ENCODE results near the gene IGFL2. TPM values are rescaled to one million over a fixed set of nuclear protein-coding genes. Genes with fewer than 3 reads are reported as not detected.
"Not testable (repeated sequence)": the region's sequence is repeated elsewhere in the genome, so short reads cannot be mapped to it uniquely, and the experiment has no call there.

The IGFL2 gene
- total RNA-seq, 1 experiment from 2014 or later = 64.7 TPM

DNA sequence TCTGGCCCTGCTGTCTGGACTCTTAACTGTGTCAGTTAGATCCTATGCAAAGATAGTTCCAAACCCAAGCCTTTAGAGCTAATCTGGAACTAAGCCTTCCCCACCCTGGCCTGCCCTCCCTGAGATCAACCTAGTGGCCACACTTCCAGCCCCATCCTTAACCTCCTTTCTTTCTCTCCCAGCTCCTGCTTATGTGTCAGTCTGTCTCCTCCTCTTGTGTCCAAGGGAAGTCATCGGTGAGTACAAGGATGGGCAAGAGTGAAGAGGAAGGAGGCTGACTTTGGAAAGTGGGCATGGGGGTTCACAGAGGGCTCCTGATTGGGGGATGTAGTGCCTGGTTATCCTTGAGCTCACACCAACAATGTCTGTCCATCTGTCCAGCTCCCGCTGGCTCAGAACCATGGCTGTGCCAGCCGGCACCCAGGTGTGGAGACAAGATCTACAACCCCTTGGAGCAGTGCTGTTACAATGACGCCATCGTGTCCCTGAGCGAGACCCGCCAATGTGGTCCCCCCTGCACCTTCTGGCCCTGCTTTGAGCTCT is 12.3 kb downstream of the IGFL2 start:
- TF ChIP-seq, protein P1, sequence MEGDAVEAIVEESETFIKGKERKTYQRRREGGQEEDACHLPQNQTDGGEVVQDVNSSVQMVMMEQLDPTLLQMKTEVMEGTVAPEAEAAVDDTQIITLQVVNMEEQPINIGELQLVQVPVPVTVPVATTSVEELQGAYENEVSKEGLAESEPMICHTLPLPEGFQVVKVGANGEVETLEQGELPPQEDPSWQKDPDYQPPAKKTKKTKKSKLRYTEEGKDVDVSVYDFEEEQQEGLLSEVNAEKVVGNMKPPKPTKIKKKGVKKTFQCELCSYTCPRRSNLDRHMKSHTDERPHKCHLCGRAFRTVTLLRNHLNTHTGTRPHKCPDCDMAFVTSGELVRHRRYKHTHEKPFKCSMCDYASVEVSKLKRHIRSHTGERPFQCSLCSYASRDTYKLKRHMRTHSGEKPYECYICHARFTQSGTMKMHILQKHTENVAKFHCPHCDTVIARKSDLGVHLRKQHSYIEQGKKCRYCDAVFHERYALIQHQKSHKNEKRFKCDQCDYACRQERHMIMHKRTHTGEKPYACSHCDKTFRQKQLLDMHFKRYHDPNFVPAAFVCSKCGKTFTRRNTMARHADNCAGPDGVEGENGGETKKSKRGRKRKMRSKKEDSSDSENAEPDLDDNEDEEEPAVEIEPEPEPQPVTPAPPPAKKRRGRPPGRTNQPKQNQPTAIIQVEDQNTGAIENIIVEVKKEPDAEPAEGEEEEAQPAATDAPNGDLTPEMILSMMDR (IDR thresholded peaks at IDR 0.05; ENCODE audit: insufficient read depth in 1 of 2, low read depth in 1 of 2, low read length in 1 of 2, severe bottlenecking in 1 of 2, unreplicated experiment in 1 of 2) = no peak
- no TSS peak for BruUV-seq (replicated peaks)
- CTCF ChIA-PET = interaction anchor here (0.5 to 0.7 kb wide), 4 partner anchors 11 to 164 kb away, joined by 3 read pairs; no protein-coding TSS in a partner anchor
- H3K4me3 ChIP-seq (ENCODE audit: low read depth, low read length) = no peak overlapping the region
- POLR2A ChIA-PET = no interaction called here
- no peaks in the 10 kb centered on the region for H3K27me3 ChIP-seq (replicated peaks; ENCODE audit: control insufficient read depth, insufficient read depth, low read length)
- Mint-ChIP-seq H3K4me1 (ENCODE audit: low read depth, unreplicated experiment) (peaks cover 23% of the 10 kb centered on the region), H3K27me3 (ENCODE audit: insufficient read depth, unreplicated experiment) (no peaks in the 10 kb centered on the region), H3K36me3 (ENCODE audit: insufficient read depth, unreplicated experiment) (peaks cover 33% of the 10 kb centered on the region), H3K27ac (ENCODE audit: unreplicated experiment) (peak overlapping the region; percentile 42), H3K9me3 (ENCODE audit: unreplicated experiment) (peaks cover 45% of the 10 kb centered on the region), H3K4me3 (ENCODE audit: unreplicated experiment) (peak overlapping the region; percentile 23)
- DNase-seq = no peak
- H3K9me3 ChIP-seq = peaks cover 22% of the 10 kb centered on the region
- peaks cover 18% of the 10 kb centered on the region for H3K4me1 ChIP-seq
- intact Hi-C loops (cut with micrococcal nuclease; ENCODE audit: unreplicated experiment) = no loop called here
- H3K36me3 ChIP-seq (ENCODE audit: control insufficient read depth, insufficient read depth, low read length) = no peaks in the 10 kb centered on the region

DNA sequence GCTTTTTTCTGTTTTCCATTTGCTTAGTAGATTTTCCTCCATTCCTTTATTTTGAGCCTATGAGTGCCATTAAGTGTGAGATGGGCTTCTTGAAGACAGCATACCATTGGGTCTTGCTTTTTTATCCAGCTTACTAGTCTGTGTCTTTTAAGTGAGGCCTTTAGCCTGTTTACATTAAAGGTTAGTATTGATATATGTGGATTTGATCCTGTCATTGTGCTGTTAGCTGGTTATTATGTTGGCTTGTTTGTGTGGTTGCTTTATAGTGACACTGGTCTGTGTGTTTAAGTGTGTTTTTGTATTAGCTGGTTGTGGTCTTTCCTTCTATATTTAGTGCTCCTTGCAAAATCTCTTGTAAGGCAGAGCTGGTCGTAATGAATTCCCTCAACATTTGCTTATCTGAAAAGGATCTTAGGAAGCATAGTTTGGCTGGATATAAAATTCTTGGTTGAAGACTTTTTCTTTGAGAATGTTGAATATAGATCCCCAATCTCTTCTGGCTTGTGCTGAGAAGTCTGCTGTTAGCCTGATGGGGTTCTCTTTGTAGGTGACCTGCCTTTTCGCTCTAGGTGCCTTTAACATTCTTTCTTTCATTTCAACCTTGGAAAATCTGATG is 13.7 kb downstream of the IGFL2 start:
- POLR2A ChIA-PET; intact Hi-C loops (cut with micrococcal nuclease; ENCODE audit: unreplicated experiment); H3K4me3 Mint-ChIP-seq (ENCODE audit: unreplicated experiment); H3K4me3 ChIP-seq (ENCODE audit: low read depth, low read length); H3K27me3 Mint-ChIP-seq (ENCODE audit: insufficient read depth, unreplicated experiment); H3K36me3 ChIP-seq (ENCODE audit: control insufficient read depth, insufficient read depth, low read length); H3K27ac Mint-ChIP-seq (ENCODE audit: unreplicated experiment); BruUV-seq (replicated peaks); H3K27me3 ChIP-seq (replicated peaks; ENCODE audit: control insufficient read depth, insufficient read depth, low read length); DNase-seq: not testable (repeated sequence)
- Histone ChIP-seq H3K9me3 (peaks cover 22% of the 10 kb centered on the region), H3K4me1 (peaks cover 14% of the 10 kb centered on the region)
- CTCF ChIA-PET = interaction anchor here (0.5 kb wide), 1 partner anchor 229 kb away, joined by 4 read pairs; no protein-coding TSS in a partner anchor
- peaks cover 36% of the 10 kb centered on the region for H3K36me3 Mint-ChIP-seq (ENCODE audit: insufficient read depth, unreplicated experiment)
- H3K4me1 Mint-ChIP-seq (ENCODE audit: low read depth, unreplicated experiment) = peaks cover 23% of the 10 kb centered on the region
- peaks cover 49% of the 10 kb centered on the region for H3K9me3 Mint-ChIP-seq (ENCODE audit: unreplicated experiment)

DNA sequence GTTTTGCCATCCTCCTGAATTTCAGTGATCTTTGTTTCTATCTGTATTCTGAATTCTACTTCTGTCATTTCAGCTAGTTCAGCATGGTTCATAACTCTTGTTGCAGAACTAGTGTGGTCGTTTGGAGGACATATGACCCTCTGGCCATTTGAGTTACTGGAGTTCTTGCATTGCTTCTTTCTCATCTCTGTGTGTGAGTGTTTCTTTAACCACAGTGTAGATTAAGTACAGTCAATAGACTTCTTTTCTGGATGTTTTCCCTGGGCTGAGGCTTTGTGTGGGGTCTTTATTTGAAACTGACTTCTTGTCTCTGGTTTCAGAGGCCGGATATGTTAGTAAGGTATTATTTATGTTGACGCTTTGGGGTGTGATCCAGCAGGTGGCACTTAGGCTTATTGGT is 14.7 kb downstream of the IGFL2 start:
- Mint-ChIP-seq H3K27ac (ENCODE audit: unreplicated experiment) (no peak overlapping the region), H3K27me3 (ENCODE audit: insufficient read depth, unreplicated experiment) (no peaks in the 10 kb centered on the region), H3K4me1 (ENCODE audit: low read depth, unreplicated experiment) (peaks cover 23% of the 10 kb centered on the region), H3K36me3 (ENCODE audit: insufficient read depth, unreplicated experiment) (peaks cover 36% of the 10 kb centered on the region), H3K4me3 (ENCODE audit: unreplicated experiment) (no peak overlapping the region), H3K9me3 (ENCODE audit: unreplicated experiment) (peaks cover 46% of the 10 kb centered on the region)
- Histone ChIP-seq H3K9me3 (peaks cover 22% of the 10 kb centered on the region), H3K4me3 (ENCODE audit: low read depth, low read length) (no peak overlapping the region), H3K36me3 (ENCODE audit: control insufficient read depth, insufficient read depth, low read length) (no peaks in the 10 kb centered on the region), H3K27me3 (replicated peaks; ENCODE audit: control insufficient read depth, insufficient read depth, low read length) (no peaks in the 10 kb centered on the region), H3K4me1 (peaks cover 14% of the 10 kb centered on the region)
- POLR2A ChIA-PET = no interaction called here
- intact Hi-C loops (cut with micrococcal nuclease; ENCODE audit: unreplicated experiment) = no loop called here
- no peak for DNase-seq
- TF ChIP-seq, protein P1 (IDR thresholded peaks at IDR 0.05; ENCODE audit: insufficient read depth in 1 of 2, low read depth in 1 of 2, low read length in 1 of 2, severe bottlenecking in 1 of 2, unreplicated experiment in 1 of 2) = no peak
- CTCF ChIA-PET = no interaction called here
- no TSS peak for BruUV-seq (replicated peaks)

All from Caco-2 (cell line).